Measurements from ENCODE around the gene FAAP100.
A peak's percentile ranks its signal among the peaks of the same experiment; 100 is the strongest.

DNA sequence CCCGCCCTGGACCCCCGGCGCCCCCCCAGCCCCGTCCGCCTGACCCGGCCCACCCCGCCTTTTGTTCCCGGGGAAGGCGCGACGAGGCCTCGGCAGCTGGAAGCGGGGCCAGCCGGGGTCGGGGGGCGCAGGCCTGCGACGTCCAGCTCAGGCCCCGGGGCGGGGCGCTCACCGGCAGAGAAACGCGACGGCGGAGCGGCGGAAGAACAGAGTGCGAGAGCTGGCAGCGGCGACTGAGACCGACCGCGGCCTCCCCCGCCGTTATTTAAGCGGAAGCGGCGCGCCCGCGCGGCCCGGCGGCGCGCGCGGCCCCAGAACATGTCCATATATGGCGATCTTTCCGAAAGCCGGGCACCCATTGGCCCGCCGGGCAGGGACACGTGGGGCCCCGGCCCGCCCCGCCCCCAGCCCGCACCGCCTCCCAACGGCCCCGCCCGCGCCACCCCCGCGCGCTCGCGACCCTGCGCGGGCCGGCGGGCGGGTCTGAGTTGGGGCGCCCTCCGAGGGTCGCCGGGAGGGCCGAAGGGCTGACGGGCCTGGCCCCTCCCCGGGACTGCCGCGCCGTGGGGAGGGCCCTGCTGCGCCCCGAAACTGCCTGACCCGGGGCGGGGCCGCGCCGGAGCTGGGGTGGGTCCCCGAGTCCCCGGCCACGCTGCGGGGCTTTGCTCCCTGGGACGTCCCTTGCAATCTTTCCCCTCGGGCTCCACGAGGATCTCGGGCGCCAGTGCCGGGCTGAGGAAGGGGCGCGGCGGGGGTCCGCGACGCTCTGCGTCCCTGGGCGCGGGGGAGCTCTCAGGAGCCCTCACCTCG lies 39.4 kb downstream of the FAAP100 start, which contains the start of gene ACTG1:
- TF ChIP-seq, protein P1, sequence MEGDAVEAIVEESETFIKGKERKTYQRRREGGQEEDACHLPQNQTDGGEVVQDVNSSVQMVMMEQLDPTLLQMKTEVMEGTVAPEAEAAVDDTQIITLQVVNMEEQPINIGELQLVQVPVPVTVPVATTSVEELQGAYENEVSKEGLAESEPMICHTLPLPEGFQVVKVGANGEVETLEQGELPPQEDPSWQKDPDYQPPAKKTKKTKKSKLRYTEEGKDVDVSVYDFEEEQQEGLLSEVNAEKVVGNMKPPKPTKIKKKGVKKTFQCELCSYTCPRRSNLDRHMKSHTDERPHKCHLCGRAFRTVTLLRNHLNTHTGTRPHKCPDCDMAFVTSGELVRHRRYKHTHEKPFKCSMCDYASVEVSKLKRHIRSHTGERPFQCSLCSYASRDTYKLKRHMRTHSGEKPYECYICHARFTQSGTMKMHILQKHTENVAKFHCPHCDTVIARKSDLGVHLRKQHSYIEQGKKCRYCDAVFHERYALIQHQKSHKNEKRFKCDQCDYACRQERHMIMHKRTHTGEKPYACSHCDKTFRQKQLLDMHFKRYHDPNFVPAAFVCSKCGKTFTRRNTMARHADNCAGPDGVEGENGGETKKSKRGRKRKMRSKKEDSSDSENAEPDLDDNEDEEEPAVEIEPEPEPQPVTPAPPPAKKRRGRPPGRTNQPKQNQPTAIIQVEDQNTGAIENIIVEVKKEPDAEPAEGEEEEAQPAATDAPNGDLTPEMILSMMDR (IDR thresholded peaks at IDR 0.05): no peak
- peak in 1 of 2 donors; percentile 95 for TF ChIP-seq POLR2A (IDR thresholded peaks at IDR 0.05)
